Urinary bladder (tissue), 4 donors: Measurements from ENCODE around the gene FIGNL2. TPM values are rescaled to one million over a fixed set of nuclear protein-coding genes. Genes with fewer than 3 reads are reported as not detected.

ENCODE experiments used
- DNase-seq: peaks from one replicate; pipeline ENCODE4 v3.0.0-alpha.2; 2015; ENCODE audit errors: extremely low spot score
- H3K27ac ChIP-seq: one replicate; pipeline ENCODE4 v1.5.1; 2013; ENCODE audit warnings: low read depth, mild to moderate bottlenecking, moderate library complexity
- H3K36me3 ChIP-seq: one replicate; pipeline ENCODE4 v1.6.1; 2013; ENCODE audit warnings: mild to moderate bottlenecking, moderate library complexity; ENCODE audit not compliant: insufficient read depth
- H3K4me1 ChIP-seq: one replicate; pipeline ENCODE4 v1.6.1; 2013; ENCODE audit warnings: mild to moderate bottlenecking, moderate library complexity; ENCODE audit not compliant: insufficient read depth
- H3K4me3 ChIP-seq: one replicate; pipeline ENCODE4 v1.5.1; 2013; ENCODE audit warnings: low read depth, low read length
- WGBS: extraction: QIAGEN DNeasy Blood & Tissue Kit; methylation state at CpG from one replicate; pipeline ENCODE4 v1.1.7; 2013; 5-methylcytosine and 5-hydroxymethylcytosine counted together
- polyA plus RNA-seq: library from polyadenylated mRNA; stranded (reverse); fragments of 200-250 nt; gene quantifications from one replicate; pipeline ENCODE4 v1.2.3, GENCODE V29; 2013
- total RNA-seq: library from RNA; depleted of rRNA; stranded (reverse); fragments of >200 nt; gene quantifications from one replicate; pipeline ENCODE4 v1.2.3, GENCODE V29; 2014
- donor health status: healthy with polysubstance abuse.
- donor health status: healthy.

FIGNL2 gene, protein sequence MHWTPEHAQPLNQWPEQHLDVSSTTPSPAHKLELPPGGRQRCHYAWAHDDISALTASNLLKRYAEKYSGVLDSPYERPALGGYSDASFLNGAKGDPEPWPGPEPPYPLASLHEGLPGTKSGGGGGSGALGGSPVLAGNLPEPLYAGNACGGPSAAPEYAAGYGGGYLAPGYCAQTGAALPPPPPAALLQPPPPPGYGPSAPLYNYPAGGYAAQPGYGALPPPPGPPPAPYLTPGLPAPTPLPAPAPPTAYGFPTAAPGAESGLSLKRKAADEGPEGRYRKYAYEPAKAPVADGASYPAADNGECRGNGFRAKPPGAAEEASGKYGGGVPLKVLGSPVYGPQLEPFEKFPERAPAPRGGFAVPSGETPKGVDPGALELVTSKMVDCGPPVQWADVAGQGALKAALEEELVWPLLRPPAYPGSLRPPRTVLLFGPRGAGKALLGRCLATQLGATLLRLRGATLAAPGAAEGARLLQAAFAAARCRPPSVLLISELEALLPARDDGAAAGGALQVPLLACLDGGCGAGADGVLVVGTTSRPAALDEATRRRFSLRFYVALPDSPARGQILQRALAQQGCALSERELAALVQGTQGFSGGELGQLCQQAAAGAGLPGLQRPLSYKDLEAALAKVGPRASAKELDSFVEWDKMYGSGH
- total RNA-seq (0.53 TPM), polyA plus RNA-seq (0.33 TPM)

- H3K4me3 ChIP-seq = peak within 1 kb of the TSS; percentile 44
- DNase-seq = no peak
- H3K36me3 ChIP-seq = no peaks in the 10 kb centered on the region
- peaks cover 2% of the 10 kb centered on the region for H3K4me1 ChIP-seq
- WGBS = 1% methylated on average over 51 of the region's 51 CpGs
- no peak within 1 kb of the TSS for H3K27ac ChIP-seq
Observed at GRCh38 chr12:51848326-51848727, at the start of gene FIGNL2. Gene FIGNL2 (minus strand): TSS chr12:51848718. CDS start chr12:51822413, 26,305 bp downstream.

- H3K4me1 ChIP-seq = no peaks in the 10 kb centered on the region
- peak overlapping the region; percentile 4 for H3K27ac ChIP-seq
- no peak for DNase-seq
- WGBS = 66% methylated on average over 8 of the region's 8 CpGs
- no peak overlapping the region for H3K4me3 ChIP-seq
- H3K36me3 ChIP-seq = no peaks in the 10 kb centered on the region
Observed at GRCh38 chr12:51897181-51897580, 48.7 kb upstream of the FIGNL2 start.

DNA sequence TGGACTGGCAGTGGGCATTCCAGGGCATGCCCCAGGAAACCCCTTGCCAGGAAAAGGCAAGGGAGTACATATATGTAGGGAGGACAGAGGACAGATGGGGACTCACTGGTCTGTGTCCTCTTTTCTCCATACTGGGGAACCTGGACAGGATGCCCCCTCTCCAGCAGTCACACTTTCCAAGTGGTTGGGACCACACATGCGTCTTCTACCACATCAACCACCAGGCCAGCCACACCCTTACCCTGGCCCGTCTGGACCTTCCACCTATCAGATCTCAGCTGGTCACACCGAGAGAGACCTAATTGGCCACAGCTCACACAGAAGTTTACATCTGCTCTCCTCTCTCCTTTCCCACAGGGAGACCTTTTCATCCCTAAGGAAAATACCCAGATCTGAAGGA lies 47.7 kb upstream of the FIGNL2 start:
- H3K4me1 ChIP-seq = no peaks in the 10 kb centered on the region
- H3K4me3 ChIP-seq = no peak overlapping the region
- DNase-seq = no peak
- H3K36me3 ChIP-seq = no peaks in the 10 kb centered on the region
- H3K27ac ChIP-seq = no peak overlapping the region
- 72% methylated on average over 3 of the region's 3 CpGs for WGBS

- H3K4me1 ChIP-seq = no peaks in the 10 kb centered on the region
- no peak for DNase-seq
- 89% methylated on average over 8 of the region's 8 CpGs for WGBS
- H3K36me3 ChIP-seq = no peaks in the 10 kb centered on the region
- no peak overlapping the region for H3K27ac ChIP-seq
- no peak overlapping the region for H3K4me3 ChIP-seq
Observed at GRCh38 chr12:51895378-51896135, 47.0 kb upstream of the FIGNL2 start.

GRCh38 chr12:51893786-51894185 lies 45.3 kb upstream of the FIGNL2 start:
- Histone ChIP-seq H3K4me1 (no peaks in the 10 kb centered on the region), H3K4me3 (no peak overlapping the region), H3K27ac (no peak overlapping the region), H3K36me3 (no peaks in the 10 kb centered on the region)
- DNase-seq = no peak
- 82% methylated on average over 6 of the region's 6 CpGs for WGBS

- Histone ChIP-seq H3K4me1 (no peaks in the 10 kb centered on the region), H3K36me3 (no peaks in the 10 kb centered on the region), H3K4me3 (no peak overlapping the region), H3K27ac (no peak overlapping the region)
- DNase-seq = no peak
Observed at GRCh38 chr12:51891843-51892242, 43.3 kb upstream of the FIGNL2 start.

DNA sequence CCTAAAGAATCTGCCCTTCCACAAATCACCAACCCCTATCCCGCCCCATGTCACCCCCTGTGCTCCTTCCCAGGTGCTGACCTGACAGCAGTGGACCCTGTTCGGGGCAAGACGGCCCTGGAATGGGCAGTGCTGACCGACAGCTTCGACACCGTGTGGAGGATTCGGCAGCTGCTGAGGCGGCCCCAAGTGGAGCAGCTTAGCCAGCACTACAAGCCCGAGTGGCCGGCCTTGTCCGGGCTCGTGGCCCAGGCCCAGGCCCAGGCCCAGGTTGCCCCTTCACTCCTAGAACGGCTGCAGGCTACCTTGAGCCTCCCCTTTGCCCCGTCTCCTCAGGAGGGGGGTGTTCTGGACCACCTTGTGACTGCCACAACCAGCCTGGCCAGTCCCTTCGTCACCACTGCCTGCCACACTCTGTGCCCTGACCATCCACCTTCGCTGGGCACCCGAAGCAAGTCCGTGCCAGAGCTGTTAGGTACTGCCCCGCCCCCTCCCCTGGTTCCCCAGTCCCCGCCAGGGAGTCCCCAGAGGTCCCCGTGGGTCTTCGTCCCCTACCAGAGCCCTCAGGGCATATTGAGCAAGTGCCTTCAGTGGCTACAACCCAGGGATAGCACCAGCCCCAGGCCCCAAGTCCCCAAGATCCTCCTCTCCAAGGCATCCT lies 42.1 kb upstream of the FIGNL2 start:
- no peaks in the 10 kb centered on the region for H3K4me1 ChIP-seq
- WGBS = 86% methylated on average over 22 of the region's 22 CpGs
- no peak for DNase-seq
- no peaks in the 10 kb centered on the region for H3K36me3 ChIP-seq
- no peak overlapping the region for H3K27ac ChIP-seq
- H3K4me3 ChIP-seq = no peak overlapping the region

GRCh38 chr12:51890133-51890464 lies 41.6 kb upstream of the FIGNL2 start:
- 90% methylated on average over 2 of the region's 2 CpGs for WGBS
- Histone ChIP-seq H3K36me3 (no peaks in the 10 kb centered on the region), H3K4me1 (no peaks in the 10 kb centered on the region), H3K27ac (no peak overlapping the region), H3K4me3 (no peak overlapping the region)
- DNase-seq = no peak

DNA sequence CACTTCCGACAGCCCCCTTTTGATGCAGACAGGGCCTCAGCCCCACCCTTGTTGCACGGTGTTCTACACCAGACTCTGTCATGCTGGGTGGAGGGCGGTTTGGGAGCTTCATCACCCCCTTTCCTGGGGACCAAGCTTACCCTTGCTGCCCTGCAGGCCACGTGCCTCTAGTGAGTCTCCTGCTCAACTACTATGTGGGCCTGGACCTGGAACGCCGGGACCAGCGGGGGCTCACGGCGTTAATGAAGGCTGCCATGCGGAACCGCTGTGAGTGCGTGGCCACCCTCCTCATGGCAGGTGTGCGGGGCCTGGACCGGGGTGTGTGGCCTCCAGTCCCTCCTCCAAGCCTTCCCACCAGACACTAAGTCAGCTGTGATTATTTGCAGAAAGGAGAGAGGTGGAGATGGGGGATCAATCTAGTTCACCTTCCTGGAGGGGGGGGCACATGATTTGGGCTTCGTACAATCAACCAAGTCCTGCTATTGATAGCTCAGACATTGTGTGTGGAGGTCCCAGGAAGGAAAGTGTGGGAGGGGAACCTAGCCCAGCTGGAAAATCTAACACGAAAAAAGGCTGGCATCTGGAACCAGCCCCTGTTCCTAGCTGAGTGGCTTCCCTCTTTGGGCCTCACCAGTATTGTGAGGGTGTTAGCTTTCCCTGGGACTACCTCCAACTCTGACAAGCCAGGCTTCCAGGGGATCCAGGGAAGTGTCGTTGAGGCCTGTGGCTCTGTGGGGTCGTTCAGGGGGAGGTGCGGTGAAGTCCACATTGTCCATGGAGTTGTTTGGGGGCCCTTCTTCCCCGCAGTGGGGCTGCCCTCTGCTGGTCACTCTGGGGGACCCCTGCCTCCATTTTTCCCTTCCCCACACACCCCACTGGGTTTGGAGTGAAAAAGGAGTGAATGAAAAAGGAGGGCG lies 41.0 kb upstream of the FIGNL2 start:
- Histone ChIP-seq H3K36me3 (no peaks in the 10 kb centered on the region), H3K4me1 (no peaks in the 10 kb centered on the region), H3K27ac (no peak overlapping the region), H3K4me3 (no peak overlapping the region)
- WGBS = 79% methylated on average over 21 of the region's 21 CpGs
- DNase-seq = no peak

DNA sequence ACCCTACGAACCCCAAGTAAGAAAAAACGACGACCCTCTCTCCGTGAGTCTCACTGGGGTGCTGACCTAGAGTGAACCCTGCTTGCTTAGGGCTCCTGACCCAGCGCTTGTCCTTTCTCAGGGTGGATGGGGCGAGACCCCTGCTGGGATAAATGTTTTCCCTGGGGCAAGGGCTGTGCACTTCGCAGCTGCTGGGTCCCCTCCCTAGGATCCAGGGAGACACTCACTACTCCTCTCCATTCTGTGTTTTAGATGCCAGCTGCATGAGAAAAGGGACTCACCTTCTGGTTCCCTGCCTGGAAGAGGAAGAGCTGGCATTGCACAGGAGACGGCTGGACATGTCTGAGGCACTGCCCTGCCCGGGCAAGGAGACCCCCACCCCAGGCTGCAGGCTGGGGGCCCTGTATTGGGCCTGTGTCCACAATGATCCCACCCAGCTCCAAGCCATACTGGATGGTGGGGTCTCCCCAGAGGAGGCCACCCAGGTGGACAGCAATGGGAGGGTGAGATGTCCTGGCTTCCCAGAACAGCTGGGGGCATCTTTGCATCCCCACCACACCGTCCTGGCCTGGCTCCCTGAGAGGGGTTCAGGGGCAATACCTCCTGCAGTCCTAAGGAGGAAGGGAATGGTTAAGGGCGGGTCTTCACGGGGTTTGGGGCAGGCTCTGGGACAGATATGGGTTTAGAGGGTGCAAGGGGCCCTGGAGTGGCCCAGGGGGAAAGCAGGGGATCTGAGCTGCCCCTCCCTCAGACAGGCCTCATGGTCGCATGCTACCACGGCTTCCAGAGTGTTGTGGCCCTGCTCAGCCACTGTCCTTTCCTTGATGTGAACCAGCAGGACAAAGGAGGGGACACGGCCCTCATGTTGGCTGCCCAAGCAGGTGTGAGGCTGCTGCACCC lies 40.0 kb upstream of the FIGNL2 start:
- WGBS = 72% methylated on average over 15 of the region's 15 CpGs
- H3K27ac ChIP-seq = no peak overlapping the region
- no peaks in the 10 kb centered on the region for H3K36me3 ChIP-seq
- H3K4me3 ChIP-seq = no peak overlapping the region
- no peaks in the 10 kb centered on the region for H3K4me1 ChIP-seq
- DNase-seq = no peak

DNA sequence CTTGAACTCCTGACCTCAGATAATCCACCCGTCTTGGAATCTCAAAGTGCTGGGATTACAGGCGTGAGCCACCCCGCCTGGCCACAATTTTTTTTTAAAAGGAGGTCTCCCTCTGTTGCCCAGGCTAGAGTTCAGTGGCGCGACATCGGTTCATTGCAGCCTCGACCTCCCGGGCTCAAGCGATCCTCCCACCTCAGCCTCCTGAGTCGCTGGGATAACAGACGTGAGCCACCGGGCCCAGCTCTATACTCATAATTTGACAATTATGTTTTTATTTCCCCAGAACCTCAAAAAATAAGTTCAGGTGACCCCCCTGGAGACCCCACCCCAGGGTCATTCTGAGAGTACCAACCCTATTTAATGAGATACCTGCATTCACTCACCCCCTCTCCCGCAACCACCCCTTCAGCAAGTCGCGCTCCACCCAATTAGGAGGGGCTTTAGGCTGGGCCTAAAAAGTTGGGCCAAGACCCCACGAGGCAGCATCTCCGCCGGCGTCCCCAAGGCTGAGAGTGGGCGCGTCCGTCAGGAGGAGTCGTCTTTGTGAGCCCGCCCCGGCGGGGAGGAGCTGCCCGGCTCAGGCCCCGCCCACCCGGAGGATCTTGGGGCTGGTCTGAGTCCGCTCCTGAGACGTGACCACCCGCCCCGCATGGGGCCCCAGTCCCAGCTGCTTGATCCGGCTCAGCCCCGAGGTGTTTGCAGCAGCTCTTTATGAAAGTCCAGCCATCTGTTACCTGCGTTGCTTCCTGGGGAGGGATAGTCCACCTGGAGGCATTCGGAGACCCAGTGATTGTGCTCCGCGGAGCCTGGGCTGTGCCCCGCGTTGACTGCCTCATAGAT lies 39.2 kb upstream of the FIGNL2 start, which contains the start of gene ANKRD33:
TSS of gene ANKRD33 (plus strand) at position 628 of the 840 bp plus-strand sequence. CDS start at position 712, 84 bp downstream.
- Histone ChIP-seq H3K4me3 (no peak within 1 kb of the TSS), H3K4me1 (no peaks in the 10 kb centered on the region), H3K27ac (no peak within 1 kb of the TSS), H3K36me3 (no peaks in the 10 kb centered on the region)
- 47% methylated on average over 41 of the region's 41 CpGs for WGBS
- DNase-seq = no peak
